ENCODE measurements around the gene THOC3.
"Not testable (repeated sequence)": the region's sequence is repeated elsewhere in the genome, so short reads cannot be mapped to it uniquely, and the experiment has no call there.

THOC3 gene

DNA sequence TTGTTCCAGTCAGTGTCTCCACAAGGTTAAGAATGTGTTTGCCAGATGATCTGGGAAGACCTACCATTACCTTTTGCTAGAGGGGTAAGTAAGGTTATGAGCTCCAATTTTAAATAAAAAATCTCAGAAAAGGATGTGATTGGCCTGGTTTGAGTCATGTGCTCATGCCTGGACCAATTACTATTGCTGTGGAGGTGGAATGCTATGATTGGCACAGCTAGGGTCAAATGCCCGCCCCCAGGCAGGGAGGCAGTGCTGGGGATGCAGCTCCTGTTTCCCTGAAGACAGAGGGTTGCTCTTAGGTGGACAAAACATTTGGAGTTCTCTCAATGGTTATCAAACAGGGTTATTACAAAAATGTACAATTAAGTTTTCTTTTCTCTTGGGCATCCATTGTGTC, 29.6 kb downstream of the THOC3 start:
- DNase-seq, result not testable (repeated sequence)

DNA sequence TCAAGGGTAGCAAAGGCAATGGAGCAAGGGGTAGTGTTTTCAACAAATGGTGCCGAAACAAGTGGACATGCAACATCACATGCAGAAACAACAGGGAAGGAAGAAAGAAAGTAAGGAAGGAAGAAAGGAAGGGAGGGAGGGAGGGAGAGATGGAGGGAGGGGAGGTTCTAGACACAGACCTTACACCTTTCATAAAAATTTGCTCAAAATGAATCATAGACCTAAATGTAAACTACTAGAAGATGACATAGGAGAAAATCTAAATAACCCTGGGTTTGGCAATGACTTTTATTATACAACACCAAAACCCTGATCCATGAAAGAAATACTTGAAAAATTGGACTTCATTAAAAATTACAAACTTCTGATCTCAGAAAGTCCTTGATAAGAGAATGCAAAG, 39.4 kb downstream of the THOC3 start:
- not testable (repeated sequence) for DNase-seq

DNA sequence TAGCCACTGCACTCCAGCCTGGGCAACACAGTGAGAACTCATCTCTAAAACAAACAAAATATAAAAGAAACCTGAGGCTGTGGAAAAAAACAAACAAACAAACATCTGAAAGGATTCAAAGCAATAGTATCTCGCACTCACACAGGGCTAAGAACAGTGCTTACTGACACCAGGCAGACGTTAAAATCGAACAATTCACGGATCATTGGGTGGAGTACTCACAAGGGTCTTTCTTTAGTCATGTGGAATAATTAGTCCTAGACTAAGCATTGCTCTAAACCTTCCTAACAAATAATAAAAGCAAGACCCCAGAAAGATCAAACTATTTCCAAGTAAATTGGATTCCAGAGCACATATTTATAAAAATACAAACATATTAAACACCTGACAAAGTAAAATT, 43.0 kb downstream of the THOC3 start:
- not testable (repeated sequence) for DNase-seq

DNA sequence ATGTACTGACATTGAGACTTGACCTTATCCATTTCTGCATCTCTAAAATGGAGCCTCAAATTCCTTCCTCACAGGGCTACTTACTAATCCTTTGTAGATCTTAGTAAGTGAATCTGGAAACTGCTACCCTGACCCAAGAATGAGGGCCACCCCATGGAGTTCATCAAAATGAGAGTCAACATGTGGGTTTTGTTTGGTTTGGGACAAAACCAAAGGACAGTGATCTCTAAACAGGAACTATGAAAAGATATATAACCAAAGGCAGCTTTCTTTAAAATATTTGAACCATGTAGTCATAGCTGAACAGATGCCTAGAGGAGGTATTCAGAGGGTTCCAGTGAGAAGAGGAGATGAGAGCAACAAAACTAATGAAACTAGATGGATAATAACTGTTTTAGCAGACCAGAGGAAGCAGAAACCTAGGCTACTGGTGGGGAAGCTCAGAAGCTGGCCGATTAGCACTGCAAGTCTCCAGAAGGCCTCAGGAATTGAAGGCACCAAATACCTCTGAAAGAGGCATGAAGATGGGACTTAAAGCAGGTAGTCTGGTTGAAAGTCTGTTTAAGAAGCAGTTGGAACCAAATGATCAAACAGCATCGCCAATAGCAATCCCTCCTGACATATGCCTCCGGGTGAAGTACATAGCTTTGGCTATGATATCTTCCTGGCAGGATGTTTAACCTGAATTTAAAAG, 45.8 kb downstream of the THOC3 start:
- no peak for DNase-seq

DNA sequence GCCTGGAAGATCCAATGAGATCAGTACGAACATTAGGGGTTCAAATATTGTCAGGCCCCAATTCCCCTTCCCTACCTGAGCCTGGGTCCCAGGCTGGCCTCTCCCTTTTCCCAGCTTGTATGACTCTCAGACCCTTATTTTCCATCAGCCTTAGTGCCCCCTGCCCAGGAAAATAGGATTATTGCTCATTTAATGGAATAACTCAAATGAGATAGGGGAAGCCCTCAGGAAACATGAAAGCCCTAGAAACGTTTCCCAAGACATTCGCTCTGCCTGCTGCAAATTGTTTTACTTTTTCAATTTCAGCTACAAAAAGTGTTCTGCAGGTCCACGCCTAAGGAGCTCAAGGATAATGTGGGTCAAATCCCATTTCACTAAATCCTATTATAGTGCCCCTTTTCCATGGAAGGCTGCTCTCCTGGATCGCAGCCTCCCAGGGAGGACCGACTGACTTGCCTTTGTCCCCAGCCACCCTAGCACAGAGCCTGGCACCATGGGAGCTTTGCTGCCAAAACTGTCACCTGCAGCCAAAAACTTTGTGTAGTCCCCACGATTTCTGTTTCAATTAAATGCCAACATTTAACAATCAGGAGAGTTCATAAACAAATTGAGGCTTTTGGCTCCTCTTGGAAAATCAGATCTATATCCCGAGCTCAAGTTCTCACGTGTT, 46.9 kb downstream of the THOC3 start:
- no peak for DNase-seq

DNA sequence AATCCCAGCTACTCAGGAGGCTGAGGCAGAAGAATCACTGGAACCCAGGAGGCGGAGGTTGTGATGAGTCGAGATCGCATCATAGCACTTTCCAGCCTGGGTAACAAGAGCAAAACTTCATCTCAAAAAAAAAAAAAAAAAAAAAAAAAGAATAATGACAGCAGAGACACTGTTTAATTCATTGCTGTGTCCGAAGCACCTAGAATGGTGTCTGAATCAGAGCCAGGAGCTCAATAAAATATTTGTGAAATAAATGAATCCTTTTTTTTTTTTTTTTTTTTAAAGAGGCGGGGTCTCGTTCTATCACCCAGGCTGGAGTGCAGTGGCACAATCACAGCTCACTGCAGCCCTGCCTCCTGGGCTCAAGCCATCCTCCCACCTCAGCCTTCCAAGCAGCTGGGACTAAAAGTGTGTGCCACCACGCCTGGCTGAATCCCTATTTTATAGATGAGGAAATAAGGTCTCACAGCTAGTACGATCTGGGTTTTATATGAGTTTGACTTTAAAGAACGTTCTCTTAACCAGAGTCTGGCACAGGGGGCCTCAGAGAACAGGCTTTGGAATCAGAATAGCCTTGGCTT, 47.8 kb downstream of the THOC3 start:
- no peak for DNase-seq

DNA sequence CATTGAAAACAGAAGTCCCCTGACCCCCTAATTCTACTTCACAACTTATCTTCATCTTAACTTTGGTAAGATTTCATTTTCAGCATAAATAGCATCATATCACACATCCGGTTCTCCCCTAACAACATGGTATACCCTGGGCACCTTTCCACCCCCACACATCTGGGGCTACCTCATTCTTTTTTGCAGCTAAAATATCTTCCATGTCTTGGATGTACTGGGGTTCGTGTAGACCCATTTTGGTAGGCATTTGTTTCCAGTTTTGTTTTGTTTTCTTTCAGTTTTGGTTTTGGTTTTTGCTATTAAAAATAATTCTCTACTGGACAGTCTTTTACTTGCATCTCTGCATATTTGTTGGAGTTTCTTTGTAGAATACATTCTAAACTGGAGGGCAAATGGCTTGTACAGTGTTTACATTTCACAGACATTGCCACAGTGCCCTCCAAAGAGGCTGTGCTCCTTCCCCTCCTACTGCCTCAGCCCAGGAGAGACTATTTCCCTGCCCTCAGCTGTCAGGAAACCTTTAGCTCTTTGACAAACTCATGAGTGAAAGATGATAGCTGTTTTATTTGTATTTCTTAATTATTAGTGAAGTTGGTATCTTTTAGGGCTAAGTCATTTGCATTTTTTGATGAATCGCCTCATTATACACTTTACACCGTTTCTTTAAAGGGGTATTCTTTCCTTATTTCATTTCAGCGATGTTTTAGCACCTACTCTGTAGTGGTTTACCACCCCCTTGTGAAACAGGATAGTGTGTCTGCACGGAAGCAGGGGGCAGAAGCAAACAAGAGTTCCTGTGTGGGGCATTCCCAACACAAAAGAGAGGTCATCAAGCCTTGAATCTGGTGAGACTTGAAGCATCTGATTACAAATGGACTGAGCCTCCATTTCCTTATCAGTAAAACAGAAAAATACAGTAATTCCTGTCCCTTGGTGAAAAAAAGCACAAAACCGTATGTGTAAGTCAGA, 52.8 kb downstream of the THOC3 start:
- not testable (repeated sequence) for DNase-seq

DNA sequence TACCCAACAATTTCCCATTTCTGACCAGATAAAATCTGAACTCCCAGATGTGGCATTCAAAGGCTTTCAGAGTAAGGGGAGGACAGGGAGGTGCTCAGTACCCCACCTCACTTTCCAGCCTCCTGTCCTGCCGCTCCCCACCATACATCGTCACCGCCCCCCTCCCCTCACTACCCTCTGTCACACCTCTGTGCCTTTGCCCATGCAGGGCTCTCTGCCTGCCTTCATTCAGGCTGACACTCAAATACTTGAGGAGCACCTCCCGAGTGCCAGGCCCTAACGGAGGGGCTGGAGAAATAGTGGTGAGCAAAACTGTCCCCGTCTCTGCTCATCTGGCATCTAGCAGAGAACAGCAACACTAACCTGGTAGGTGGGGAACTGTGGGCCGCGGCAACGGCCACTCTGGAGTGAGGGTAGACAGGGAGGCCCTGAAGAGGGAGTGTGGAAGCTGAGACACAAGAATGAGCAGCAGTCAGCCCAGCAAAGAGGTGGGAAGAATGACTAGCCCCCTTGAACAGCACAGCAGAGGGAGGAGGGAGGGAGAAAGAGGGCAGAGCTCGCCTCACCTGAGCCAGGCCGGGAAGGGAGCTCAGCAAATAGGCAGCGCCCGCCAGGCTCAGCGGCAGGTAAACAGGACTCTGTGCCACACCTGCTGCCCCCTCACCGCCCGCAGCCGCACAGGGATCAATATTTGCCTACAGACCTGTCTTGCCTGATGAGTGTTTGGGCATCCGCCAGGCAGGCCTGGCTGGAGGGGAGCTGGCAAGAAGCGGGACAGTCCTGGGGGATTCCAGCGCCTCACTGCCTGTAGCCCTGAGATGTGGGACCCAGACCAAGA, 54.1 kb downstream of the THOC3 start:
- DNase-seq, result not testable (repeated sequence)

DNA sequence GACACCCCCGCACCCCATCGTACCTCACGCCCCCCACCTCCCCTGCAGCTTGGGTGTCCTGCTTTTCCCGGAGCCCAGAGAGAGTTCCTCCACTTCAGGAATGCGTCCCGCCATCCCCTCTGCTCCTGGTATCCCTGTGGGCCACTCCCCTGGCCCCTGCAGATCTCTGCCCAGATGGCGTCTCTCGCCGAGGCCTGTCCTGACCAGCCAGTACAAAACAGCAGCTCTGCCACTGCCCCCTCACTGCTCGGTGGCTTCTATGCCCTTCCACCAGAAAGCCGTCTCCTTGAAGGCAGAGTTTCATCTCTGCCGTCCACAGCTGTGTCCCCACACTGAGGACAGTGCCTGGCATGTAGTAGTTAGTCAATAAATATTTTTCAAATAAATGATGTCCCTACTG, 58.0 kb downstream of the THOC3 start:
- DNase-seq, result not testable (repeated sequence)

Measured in activated CD8-positive, alpha-beta memory T cell treated with anti-CD3 and anti-CD28 coated beads, Interleukin-2, amount 50 U/mL, for 4 hours (primary cell).